ENCODE data around the gene ULK4.
A peak's percentile ranks its signal among the peaks of the same experiment; 100 is the strongest.

Gene ULK4

DNA sequence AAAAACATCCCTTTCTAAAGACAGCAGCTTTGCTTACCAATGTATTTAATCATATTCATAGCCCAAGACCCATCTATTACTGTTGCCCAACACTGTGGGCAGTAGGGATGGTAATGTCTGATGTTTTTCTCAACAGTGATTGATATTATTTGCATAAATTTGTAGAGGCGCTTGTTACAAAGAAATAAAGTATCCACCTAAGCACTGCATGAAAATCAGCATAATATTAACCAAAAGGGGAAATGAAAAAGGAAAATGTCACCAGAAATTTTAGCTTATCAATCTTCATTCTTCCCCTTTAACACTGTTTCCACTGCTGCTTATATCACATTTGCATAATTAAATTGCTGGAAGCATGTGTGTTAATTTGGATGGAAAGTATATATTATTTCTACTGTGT lies 622.1 kb downstream of the ULK4 start:
- no peak for DNase-seq

- no peak for DNase-seq
These were observed 623.6 kb downstream of the ULK4 start for GRCh38 chr3:41338276-41338675.

DNA sequence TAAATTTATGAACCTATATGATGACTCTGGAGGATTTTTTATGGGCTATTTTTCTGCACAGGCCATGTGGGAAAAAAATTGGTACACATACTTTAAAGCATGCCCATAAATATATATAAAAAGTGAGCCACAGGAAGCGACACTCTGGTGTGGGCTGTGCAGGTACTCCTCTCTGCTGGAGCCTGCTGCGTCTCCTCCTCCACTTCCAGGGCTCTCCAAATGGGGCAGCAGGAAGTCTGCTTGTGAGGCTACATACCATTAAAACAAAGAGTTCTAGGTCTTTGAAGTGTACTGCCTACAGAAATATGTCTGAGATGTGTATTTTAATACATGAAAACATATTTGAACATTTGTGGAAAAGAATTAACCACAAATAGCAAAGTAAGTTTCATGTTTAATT lies 627.5 kb downstream of the ULK4 start:
- no peak for DNase-seq

GRCh38 chr3:41331041-41331440 lies 630.9 kb downstream of the ULK4 start:
- DNase-seq, result no peak

- no peak for DNase-seq
These were observed 631.4 kb downstream of the ULK4 start for GRCh38 chr3:41330465-41330864.

- no peak for DNase-seq
These were observed 632.0 kb downstream of the ULK4 start for GRCh38 chr3:41329881-41330280.

GRCh38 chr3:41328926-41329325 lies 633.0 kb downstream of the ULK4 start:
- DNase-seq, result no peak

DNA sequence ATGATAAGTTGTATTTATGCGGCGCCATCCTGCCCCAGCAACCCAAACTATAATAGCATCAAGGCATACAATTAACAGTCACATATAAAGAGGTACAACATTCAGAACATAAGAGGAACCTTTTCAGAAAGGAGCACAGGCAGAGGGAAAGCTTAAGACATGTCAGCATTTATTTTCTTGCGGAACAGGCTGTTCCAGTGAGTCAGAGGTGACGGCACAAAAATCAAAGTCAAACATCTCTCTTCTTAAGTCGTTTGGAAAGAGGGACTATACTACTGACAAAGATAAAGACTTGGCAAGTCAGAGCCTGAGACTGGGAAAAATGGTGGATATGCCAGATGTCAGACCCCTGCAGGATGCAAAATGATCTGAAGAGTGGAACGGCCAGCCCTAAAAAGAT lies 634.2 kb downstream of the ULK4 start:
- DNase-seq, result no peak

GRCh38 chr3:41324156-41324475 lies 637.8 kb downstream of the ULK4 start:
- peak; percentile 38 for DNase-seq

DNA sequence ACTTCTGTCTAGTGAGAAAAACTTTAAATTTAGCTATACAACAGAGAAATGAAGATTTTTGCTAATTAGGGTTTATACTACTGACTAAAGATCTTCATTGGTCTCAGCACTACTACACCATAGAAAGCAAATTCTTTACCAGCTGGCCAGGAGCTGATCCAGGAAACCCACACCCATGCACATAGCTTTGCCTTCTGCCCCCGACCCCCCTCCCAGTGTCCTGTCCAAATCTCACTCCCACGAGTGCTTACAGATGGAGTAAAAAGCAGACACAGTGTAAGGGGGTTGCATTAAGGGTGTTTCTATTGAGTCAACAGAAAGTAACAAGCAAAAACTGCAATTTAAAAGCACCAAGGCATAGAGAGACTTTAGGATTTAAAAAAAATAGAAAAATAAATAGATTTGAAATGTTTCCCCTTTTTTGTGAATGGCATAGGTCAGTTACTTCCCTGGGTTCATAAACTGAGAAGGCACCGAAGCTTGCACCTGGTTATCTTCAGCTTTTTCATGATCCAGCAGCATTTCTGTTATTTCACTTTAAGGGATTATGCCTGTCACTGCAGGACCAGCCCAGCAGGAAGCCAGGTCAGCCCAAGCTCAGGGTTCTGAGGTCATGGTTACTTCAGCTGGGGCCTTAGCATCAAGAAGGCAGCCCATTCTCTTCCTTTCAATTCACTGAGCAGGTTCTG lies 638.3 kb downstream of the ULK4 start:
- no peak for DNase-seq

DNA sequence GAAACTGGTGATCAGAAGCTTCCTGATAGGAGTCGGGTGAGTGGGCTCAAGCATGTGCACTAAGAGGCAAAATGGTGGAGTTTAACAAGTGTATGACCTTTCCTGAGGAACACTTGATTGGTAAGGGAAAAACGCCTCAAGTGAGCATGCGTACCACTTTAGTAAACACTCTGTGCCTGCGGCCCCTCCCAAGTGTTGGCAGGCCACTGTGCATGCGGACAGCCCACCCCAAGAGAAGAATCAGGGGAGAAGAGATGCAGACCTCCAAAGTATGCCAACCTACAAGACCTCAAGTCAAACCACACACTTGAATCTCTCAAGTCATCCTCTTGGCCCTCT lies 640.3 kb downstream of the ULK4 start:
- DNase-seq, result no peak

DNA sequence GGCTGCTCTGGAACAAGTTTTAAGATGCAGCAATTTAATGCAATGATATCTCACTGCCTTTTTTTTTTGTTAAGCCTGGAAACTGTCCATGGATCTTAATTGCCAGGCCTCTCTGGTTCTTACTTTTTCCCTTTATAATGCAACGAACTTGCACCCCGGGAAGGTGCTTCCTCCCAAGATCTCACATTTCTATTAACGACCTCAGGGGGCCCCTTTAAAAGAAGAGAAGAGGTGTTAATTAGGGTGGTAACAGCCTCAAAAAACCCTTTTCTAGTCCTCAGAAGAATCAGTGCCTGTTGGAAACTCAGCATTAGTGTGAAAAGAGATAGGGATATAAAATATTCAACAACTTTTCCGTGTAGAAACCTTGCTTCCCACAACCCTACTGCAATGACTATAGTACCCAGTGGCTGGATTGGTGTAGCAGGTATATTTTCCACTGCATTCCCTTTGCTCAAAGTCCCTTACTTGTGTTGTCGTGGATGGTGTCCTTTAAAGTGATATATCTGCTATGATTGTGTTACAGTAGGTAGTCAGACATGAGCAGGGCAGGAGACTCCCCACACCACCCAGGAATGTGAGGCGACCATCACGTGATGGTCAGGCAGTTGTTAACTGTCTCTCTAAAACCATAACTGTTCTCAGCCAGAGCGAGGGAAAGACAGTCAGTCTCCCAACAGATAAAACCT lies 640.8 kb downstream of the ULK4 start:
- no peak for DNase-seq

GRCh38 chr3:41318520-41318919 lies 643.4 kb downstream of the ULK4 start:
- DNase-seq, result no peak

GRCh38 chr3:41317718-41318117 lies 644.2 kb downstream of the ULK4 start:
- DNase-seq, result no peak

- no peak for DNase-seq
These were observed 644.6 kb downstream of the ULK4 start for GRCh38 chr3:41317298-41317697.

GRCh38 chr3:41315126-41315525 lies 646.8 kb downstream of the ULK4 start:
- no peak for DNase-seq

GRCh38 chr3:41308119-41308518 lies 653.8 kb downstream of the ULK4 start:
- DNase-seq, result no peak

- DNase-seq, result no peak
These were observed 654.8 kb downstream of the ULK4 start for GRCh38 chr3:41307065-41307464.

GRCh38 chr3:41304593-41304992 lies 657.3 kb downstream of the ULK4 start:
- DNase-seq, result peak; percentile 23

DNA sequence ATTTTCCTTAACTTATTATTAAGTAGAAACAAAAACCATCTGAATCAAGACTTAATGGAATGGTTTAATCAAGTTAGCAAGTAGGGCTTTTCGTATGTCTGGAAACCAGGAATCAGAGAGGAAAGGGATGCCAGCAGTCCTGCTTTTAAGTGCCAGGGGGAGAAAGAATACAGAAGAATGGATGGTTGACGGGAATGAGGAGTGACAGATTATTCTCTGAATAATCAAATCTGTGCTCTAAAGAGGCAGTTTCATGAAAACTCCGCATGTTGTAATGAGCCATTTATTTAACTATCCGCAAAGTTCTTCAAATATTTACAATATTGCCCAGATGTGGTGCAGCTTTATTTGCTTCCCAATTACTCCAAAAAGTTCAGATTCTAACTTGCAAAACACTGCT lies 659.6 kb downstream of the ULK4 start:
- DNase-seq, result no peak

DNA sequence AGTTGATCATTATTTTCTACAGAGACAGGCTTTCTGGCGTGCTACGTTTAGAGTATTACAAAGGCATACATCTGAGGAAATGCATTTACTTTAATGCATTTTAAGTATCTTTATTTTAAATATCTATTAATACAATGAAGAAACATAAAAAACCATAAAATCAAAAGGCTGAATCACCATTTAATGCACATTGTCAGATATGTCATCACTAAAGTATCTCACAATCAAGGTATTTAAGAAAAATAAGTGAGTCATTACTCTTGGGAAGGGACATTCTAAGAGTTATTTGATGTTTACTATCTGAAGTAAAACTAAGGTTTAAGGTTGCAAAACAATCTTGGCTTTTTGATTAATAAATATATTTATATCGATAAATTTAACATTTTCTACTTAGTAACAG lies 660.4 kb downstream of the ULK4 start:
- DNase-seq, result no peak

GRCh38 chr3:41299036-41299435 lies 662.9 kb downstream of the ULK4 start:
- DNase-seq, result no peak

- no peak for DNase-seq
These were observed 664.2 kb downstream of the ULK4 start for GRCh38 chr3:41297750-41298149.

- DNase-seq, result no peak
These were observed 665.3 kb downstream of the ULK4 start for GRCh38 chr3:41296556-41296955.

GRCh38 chr3:41295740-41296139 lies 666.2 kb downstream of the ULK4 start:
- no peak for DNase-seq

Data from NCI-H510A treated with DMSO at 0.1 percent for 48 hours (cell line).